GM19023 (cell line): ENCODE results near the gene SFMBT1.

ENCODE experiments used
- ATAC-seq: cut with Tn5 transposase; IDR thresholded peaks from one replicate; pipeline ENCODE4 v1.9.1; 2021; ENCODE audit warnings: mild to moderate bottlenecking, moderate library complexity; ENCODE audit not compliant: unreplicated experiment

The SFMBT1 gene

GRCh38 chr3:52925405-52926313 is 120.2 kb downstream of the SFMBT1 start:
- no peak for ATAC-seq

GRCh38 chr3:52923963-52924362 is 121.9 kb downstream of the SFMBT1 start:
- ATAC-seq, result no peak

- ATAC-seq, result no peak
These were observed 125.0 kb downstream of the SFMBT1 start for GRCh38 chr3:52920841-52921240.

- ATAC-seq, result no peak
These were observed 128.8 kb downstream of the SFMBT1 start for GRCh38 chr3:52917044-52917443.

GRCh38 chr3:52915294-52915693 is 130.6 kb downstream of the SFMBT1 start:
- no peak for ATAC-seq

- no peak for ATAC-seq
These were observed 132.8 kb downstream of the SFMBT1 start for GRCh38 chr3:52912885-52913731.

- no peak for ATAC-seq
These were observed 135.1 kb downstream of the SFMBT1 start for GRCh38 chr3:52910823-52911222.

- ATAC-seq, result no peak
These were observed 138.4 kb downstream of the SFMBT1 start for GRCh38 chr3:52907497-52907896.

GRCh38 chr3:52904552-52904951 is 141.3 kb downstream of the SFMBT1 start:
- ATAC-seq, result no peak

GRCh38 chr3:52904000-52904399 is 141.9 kb downstream of the SFMBT1 start:
- ATAC-seq, result no peak

- peak; percentile 83 for ATAC-seq
These were observed 148.4 kb downstream of the SFMBT1 start, which contains the start of gene STIMATE for GRCh38 chr3:52897130-52898122. STIMATE (minus strand) TSS chr3:52897548; CDS start chr3:52897450, 98 bp downstream.

- ATAC-seq, result no peak
These were observed 149.3 kb downstream of the SFMBT1 start for GRCh38 chr3:52896613-52897012.

GRCh38 chr3:52896151-52896550 is 149.7 kb downstream of the SFMBT1 start:
- no peak for ATAC-seq

GRCh38 chr3:52895418-52895817 is 150.5 kb downstream of the SFMBT1 start:
- ATAC-seq, result no peak

GRCh38 chr3:52894756-52895155 is 151.1 kb downstream of the SFMBT1 start:
- no peak for ATAC-seq

GRCh38 chr3:52893723-52894122 is 152.2 kb downstream of the SFMBT1 start:
- ATAC-seq, result no peak

- ATAC-seq, result no peak
These were observed 153.1 kb downstream of the SFMBT1 start for GRCh38 chr3:52892625-52893311.

- no peak for ATAC-seq
These were observed 153.6 kb downstream of the SFMBT1 start for GRCh38 chr3:52892290-52892624.

GRCh38 chr3:52891615-52892081 is 154.2 kb downstream of the SFMBT1 start:
- ATAC-seq, result no peak

- ATAC-seq, result no peak
These were observed 154.7 kb downstream of the SFMBT1 start for GRCh38 chr3:52891164-52891563.
